ENCODE data around the gene HOXA13.

The HOXA13 gene

DNA sequence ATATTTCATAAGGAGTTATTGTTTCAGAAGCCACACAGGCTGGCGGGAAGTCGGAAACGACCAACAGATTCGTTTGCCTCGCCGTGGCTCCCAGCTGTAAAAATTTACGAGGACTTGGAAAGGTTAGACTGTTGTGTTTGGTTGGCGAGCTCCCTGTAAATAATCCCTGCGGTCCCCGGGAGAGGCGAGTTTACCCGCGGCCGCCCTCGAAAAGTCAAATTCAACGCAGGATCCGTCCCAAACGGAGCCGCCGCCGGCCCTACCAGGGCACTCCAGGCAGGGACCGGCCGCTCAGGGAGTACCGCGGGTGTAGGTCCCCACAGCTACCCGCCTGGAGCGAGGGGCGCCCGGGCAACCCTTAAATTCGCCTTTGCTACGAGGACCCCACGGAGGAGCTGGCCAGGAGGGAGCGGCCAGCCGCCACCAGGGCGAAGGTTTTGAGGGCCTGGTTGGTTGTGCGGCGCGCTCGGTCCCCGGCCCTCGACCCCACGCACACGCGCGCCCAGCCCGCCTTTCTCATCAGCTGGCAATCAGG is 33.8 kb downstream of the HOXA13 start:
- no peak for DNase-seq (ENCODE audit: low read depth, low spot score)
- Histone ChIP-seq H3K4me3 (ENCODE audit: insufficient read length, low read depth) (peak overlapping the region; percentile 4), H3K4me1 (ENCODE audit: insufficient read depth, insufficient read length) (peaks cover 15% of the 10 kb centered on the region), H3K9me3 (ENCODE audit: insufficient read depth, low read length) (no peaks in the 10 kb centered on the region), H3K36me3 (ENCODE audit: insufficient read depth, insufficient read length, low read length) (no peaks in the 10 kb centered on the region), H3K9ac (ENCODE audit: insufficient read length, low read depth) (peak overlapping the region; percentile 21), H3K27me3 (ENCODE audit: insufficient read depth, insufficient read length) (peaks cover 100% of the 10 kb centered on the region)
- TF ChIP-seq YY1 (IDR thresholded peaks at IDR 0.05; ENCODE audit: insufficient read depth, insufficient read length) (no peak), SUZ12 (IDR thresholded peaks at IDR 0.05; ENCODE audit: extremely low read depth, insufficient read depth, insufficient read length) (peak; percentile 100), ZNF274 (IDR thresholded peaks at IDR 0.05; ENCODE audit: low read depth, low read length) (no peak)

DNA sequence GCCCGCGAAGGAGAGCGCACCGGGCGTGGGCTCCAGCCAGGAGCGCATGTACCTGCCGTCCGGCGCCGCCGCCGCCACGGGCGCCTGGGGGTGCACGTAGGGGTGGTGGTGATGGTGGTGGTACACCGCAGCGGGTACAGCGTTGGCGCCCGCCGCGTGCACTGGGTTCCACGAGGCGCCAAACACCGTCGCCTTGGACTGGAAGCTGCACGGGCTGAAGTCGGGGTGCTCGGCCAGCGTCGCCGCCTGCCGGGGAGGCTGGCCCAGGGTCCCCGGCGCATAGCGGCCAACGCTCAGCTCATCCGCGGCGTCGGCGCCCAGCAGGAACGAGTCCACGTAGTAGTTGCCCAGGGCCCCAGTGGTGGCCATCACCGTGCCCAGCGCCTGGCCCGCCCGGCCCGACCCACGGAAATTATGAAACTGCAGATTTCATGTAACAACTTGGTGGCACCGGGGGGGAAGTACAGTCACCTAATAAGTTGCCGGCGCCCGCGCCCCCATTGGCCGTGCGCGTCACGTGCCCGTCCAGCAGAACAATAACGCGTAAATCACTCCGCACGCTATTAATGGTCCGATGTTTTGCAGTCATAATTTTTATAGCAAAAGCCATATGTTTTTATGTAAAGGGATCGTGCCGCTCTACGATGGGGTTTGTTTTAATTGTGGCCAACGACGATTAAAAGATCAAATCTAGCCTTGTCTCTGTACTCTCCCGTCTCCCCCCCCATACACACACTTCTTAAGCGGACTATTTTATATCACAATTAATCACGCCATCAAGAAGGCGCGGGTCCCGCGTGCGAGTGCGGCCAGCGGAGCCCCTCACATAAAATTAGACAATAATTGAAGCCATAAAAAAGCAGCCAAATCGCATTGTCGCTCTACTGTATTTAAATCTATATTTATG is 34.5 kb downstream of the HOXA13 start, which contains the start of gene HOXA9:
Gene HOXA9, minus strand, starts transcription at position 449 of the 907 bp plus-strand sequence. Its CDS starts 80 bp downstream, at position 369.
- no peak for DNase-seq (ENCODE audit: low read depth, low spot score)
- H3K4me3 ChIP-seq (ENCODE audit: insufficient read length, low read depth), result peak within 1 kb of the TSS; percentile 32
- H3K27me3 ChIP-seq (ENCODE audit: insufficient read depth, insufficient read length), result peaks cover 100% of the 10 kb centered on the region
- no peaks in the 10 kb centered on the region for H3K36me3 ChIP-seq (ENCODE audit: insufficient read depth, insufficient read length, low read length)
- peaks cover 17% of the 10 kb centered on the region for H3K4me1 ChIP-seq (ENCODE audit: insufficient read depth, insufficient read length)
- H3K9me3 ChIP-seq (ENCODE audit: insufficient read depth, low read length), result no peaks in the 10 kb centered on the region
- peak within 1 kb of the TSS; percentile 42 for H3K9ac ChIP-seq (ENCODE audit: insufficient read length, low read depth)
- TF ChIP-seq YY1 (IDR thresholded peaks at IDR 0.05; ENCODE audit: insufficient read depth, insufficient read length), result no peak
- TF ChIP-seq SUZ12 (IDR thresholded peaks at IDR 0.05; ENCODE audit: extremely low read depth, insufficient read depth, insufficient read length), result peak; percentile 60
- TF ChIP-seq ZNF274 (IDR thresholded peaks at IDR 0.05; ENCODE audit: low read depth, low read length), result no peak

DNA sequence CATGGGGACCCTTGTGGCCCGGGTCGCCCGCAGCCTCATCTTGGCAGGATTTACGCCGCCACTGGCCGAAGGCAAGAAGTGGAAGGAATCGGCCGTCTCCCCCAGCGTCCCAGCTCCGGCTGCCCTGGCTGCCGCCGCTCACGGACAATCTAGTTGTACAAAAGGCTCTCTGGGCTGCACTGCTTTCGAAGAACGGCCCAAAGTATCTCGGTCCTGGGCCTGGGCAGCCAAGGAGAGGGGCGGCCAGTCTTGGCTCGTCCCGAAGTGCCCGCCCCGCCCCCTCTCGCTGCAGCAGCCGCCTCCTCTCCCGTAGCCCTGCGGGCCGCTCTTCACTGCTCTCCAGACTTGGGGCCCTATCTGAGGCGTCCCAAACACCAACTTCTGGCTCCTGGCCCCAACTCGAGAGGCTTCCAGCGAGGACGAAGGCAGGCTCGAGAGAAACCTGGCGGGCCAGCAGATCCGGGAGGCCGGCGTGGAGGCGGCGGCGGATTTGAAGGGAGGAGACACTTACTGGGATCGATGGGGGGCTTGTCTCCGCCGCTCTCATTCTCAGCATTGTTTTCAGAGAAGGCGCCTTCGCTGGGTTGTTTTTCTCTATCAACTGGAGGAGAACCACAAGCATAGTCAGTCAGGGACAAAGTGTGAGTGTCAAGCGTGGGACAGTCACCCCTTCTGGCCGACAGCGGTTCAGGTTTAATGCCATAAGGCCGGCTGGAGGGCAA is 35.4 kb downstream of the HOXA13 start:
- TF ChIP-seq YY1 (IDR thresholded peaks at IDR 0.05; ENCODE audit: insufficient read depth, insufficient read length), result no peak
- TF ChIP-seq SUZ12 (IDR thresholded peaks at IDR 0.05; ENCODE audit: extremely low read depth, insufficient read depth, insufficient read length), result peak; percentile 61
- H3K27me3 ChIP-seq (ENCODE audit: insufficient read depth, insufficient read length), result peaks cover 100% of the 10 kb centered on the region
- no peaks in the 10 kb centered on the region for H3K36me3 ChIP-seq (ENCODE audit: insufficient read depth, insufficient read length, low read length)
- peak overlapping the region; percentile 42 for H3K9ac ChIP-seq (ENCODE audit: insufficient read length, low read depth)
- H3K4me3 ChIP-seq (ENCODE audit: insufficient read length, low read depth), result peak overlapping the region; percentile 32
- no peak for DNase-seq (ENCODE audit: low read depth, low spot score)
- H3K4me1 ChIP-seq (ENCODE audit: insufficient read depth, insufficient read length), result peaks cover 18% of the 10 kb centered on the region
- no peaks in the 10 kb centered on the region for H3K9me3 ChIP-seq (ENCODE audit: insufficient read depth, low read length)

DNA sequence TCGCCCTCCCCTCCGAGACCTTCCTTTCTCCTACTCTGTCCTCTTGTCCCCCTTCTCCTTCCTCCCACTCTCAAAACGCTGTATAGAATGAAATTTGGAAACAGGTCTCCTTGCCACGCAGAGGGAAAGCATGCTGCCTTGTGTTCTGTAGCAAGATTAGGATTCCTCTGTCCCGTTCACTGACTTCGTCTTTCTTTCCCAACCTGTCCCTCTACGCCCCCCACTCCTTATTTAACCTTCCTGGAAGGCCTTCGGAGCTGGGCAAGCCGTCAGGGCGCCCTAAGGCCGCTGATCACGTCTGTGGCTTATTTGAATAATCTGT is 35.9 kb downstream of the HOXA13 start:
- TF ChIP-seq ZNF274 (IDR thresholded peaks at IDR 0.05; ENCODE audit: low read depth, low read length) (no peak), YY1 (IDR thresholded peaks at IDR 0.05; ENCODE audit: insufficient read depth, insufficient read length) (no peak), SUZ12 (IDR thresholded peaks at IDR 0.05; ENCODE audit: extremely low read depth, insufficient read depth, insufficient read length) (no peak)
- Histone ChIP-seq H3K36me3 (ENCODE audit: insufficient read depth, insufficient read length, low read length) (no peaks in the 10 kb centered on the region), H3K4me1 (ENCODE audit: insufficient read depth, insufficient read length) (peaks cover 16% of the 10 kb centered on the region), H3K4me3 (ENCODE audit: insufficient read length, low read depth) (peak overlapping the region; percentile 32), H3K9me3 (ENCODE audit: insufficient read depth, low read length) (no peaks in the 10 kb centered on the region), H3K27me3 (ENCODE audit: insufficient read depth, insufficient read length) (peaks cover 100% of the 10 kb centered on the region), H3K9ac (ENCODE audit: insufficient read length, low read depth) (no peak overlapping the region)
- DNase-seq (ENCODE audit: low read depth, low spot score), result no peak

DNA sequence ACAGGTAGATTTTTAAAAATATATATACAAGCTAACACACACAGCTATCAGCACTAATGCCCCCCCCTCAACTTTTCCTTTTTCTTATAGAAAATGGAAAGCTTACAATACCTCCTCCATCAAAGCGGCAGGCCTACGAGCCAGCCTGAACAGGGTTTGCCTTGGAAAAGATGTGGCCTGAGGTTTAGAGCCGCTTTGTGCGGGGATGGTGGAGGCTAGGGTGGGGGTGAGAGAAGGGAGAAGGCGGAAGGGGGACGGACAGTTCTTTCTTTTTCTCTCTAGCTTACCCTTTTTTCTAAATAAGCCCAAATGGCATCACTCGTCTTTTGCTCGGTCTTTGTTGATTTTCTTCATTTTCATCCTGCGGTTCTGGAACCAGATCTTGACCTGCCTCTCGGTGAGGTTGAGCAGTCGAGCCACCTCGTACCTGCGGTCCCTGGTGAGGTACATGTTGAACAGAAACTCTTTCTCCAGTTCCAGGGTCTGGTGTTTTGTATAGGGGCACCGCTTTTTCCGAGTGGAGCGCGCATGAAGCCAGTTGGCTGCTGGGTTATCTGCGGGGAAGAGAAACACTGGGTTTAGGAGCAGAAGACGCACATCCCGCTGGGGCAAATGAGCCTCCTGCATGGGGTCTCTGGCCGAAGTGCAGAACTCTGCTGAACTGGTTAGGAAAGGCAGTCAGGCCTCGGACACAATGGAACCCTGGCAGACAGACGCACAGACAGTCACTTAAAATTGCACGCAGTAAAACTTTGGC is 36.4 kb downstream of the HOXA13 start:
- no peak overlapping the region for H3K9ac ChIP-seq (ENCODE audit: insufficient read length, low read depth)
- H3K9me3 ChIP-seq (ENCODE audit: insufficient read depth, low read length), result no peaks in the 10 kb centered on the region
- H3K4me1 ChIP-seq (ENCODE audit: insufficient read depth, insufficient read length), result peaks cover 16% of the 10 kb centered on the region
- H3K4me3 ChIP-seq (ENCODE audit: insufficient read length, low read depth), result no peak overlapping the region
- H3K36me3 ChIP-seq (ENCODE audit: insufficient read depth, insufficient read length, low read length), result no peaks in the 10 kb centered on the region
- TF ChIP-seq SUZ12 (IDR thresholded peaks at IDR 0.05; ENCODE audit: extremely low read depth, insufficient read depth, insufficient read length), result no peak
- TF ChIP-seq YY1 (IDR thresholded peaks at IDR 0.05; ENCODE audit: insufficient read depth, insufficient read length), result no peak
- no peak for TF ChIP-seq ZNF274 (IDR thresholded peaks at IDR 0.05; ENCODE audit: low read depth, low read length)
- no peak for DNase-seq (ENCODE audit: low read depth, low spot score)
- H3K27me3 ChIP-seq (ENCODE audit: insufficient read depth, insufficient read length), result peaks cover 100% of the 10 kb centered on the region

DNA sequence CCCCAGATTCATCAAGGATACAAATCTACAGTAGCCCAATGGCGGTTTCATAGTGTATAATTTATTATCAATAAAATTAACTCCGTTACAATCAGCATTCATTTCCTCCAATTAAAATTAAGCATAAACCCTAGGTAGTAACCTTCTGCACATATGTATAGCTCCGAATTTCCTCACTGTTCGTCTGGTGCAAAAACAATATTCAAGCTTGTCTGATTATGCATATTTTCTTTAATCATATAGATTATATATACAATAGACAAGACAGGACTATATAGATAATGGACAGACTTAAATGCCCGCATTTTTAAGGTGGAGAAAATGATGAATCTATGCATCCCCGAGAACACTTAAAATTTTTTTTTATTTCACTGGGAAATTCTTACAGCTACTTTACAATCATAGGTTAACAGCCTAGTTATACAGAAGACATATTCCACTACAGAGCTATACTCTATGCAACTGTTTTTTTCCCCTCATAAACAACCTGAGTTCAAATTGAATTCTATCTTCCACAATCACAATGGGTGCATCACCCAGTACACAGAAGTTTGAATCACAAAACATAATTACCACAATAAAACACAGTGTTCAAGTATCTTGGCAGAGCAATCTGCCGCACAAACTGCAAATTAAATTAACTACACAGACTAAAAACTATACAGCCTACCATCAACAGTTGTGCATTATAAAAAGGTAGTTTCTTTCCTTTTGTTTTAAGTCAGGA is 37.2 kb downstream of the HOXA13 start:
- no peak overlapping the region for H3K9ac ChIP-seq (ENCODE audit: insufficient read length, low read depth)
- H3K4me3 ChIP-seq (ENCODE audit: insufficient read length, low read depth), result no peak overlapping the region
- no peaks in the 10 kb centered on the region for H3K36me3 ChIP-seq (ENCODE audit: insufficient read depth, insufficient read length, low read length)
- TF ChIP-seq ZNF274 (IDR thresholded peaks at IDR 0.05; ENCODE audit: low read depth, low read length) (no peak), SUZ12 (IDR thresholded peaks at IDR 0.05; ENCODE audit: extremely low read depth, insufficient read depth, insufficient read length) (no peak), YY1 (IDR thresholded peaks at IDR 0.05; ENCODE audit: insufficient read depth, insufficient read length) (no peak)
- DNase-seq (ENCODE audit: low read depth, low spot score), result no peak
- peaks cover 16% of the 10 kb centered on the region for H3K4me1 ChIP-seq (ENCODE audit: insufficient read depth, insufficient read length)
- H3K9me3 ChIP-seq (ENCODE audit: insufficient read depth, low read length), result peaks cover 1% of the 10 kb centered on the region; the same call in 1 of the 2 replicates
- H3K27me3 ChIP-seq (ENCODE audit: insufficient read depth, insufficient read length), result peaks cover 100% of the 10 kb centered on the region
